Thyroid gland (tissue), 4 donors: ENCODE measurements around the gene KRT74. TPM values are rescaled to one million over a fixed set of nuclear protein-coding genes. Genes with fewer than 3 reads are reported as not detected.

Experiments used
- DNase-seq, 2 donors: peaks; one replicate each; pipeline ENCODE4 v3.0.0-alpha.2; 2019
- H3K27ac ChIP-seq, 3 donors: fragments of 200-600 bp; sonication (generic); 1 replicate in 2 of 3; 2 replicates in 1 of 3; pipeline ENCODE4 v1.5.1; 2016 to 2019; ENCODE audit warnings: mild to moderate bottlenecking in 1 of 3, moderate library complexity in 1 of 3
- H3K27me3 ChIP-seq: fragments of 200-600 bp; sonication (generic); one replicate; pipeline ENCODE4 v1.5.1; 2019
- H3K36me3 ChIP-seq, 2 donors: fragments of 200-600 bp; sonication (generic); one replicate each; pipeline ENCODE4 v1.5.1; 2016 to 2019
- H3K4me1 ChIP-seq, 2 donors: fragments of 200-600 bp; sonication (generic); one replicate each; pipeline ENCODE4 v1.5.1; 2017 to 2019
- H3K4me3 ChIP-seq, 3 donors: fragments of 200-600 bp; sonication (generic); replicated peaks in 1 of 3; 1 replicate in 2 of 3; 2 replicates in 1 of 3; pipeline ENCODE4 v1.5.1; 2016; ENCODE audit warnings: mild to moderate bottlenecking in 1 of 3
- H3K9me3 ChIP-seq: fragments of 200-600 bp; sonication (generic); one replicate; pipeline ENCODE4 v1.5.1; 2017
- CTCF ChIP-seq, 6 experiments: fragments of 200-600 bp in 3 of 6; fragments of 450-650 bp in 3 of 6; sonication (generic) in 3 of 6; IDR thresholded peaks; one replicate each; pipeline ENCODE4 v1.5.1; 2016 to 2019; ENCODE audit warnings: antibody characterized with exemption in 6 of 6, mild to moderate bottlenecking in 2 of 6, inconsistent platforms in 1 of 6, moderate library complexity in 1 of 6
- POLR2A ChIP-seq, 2 donors: fragments of 450-650 bp; IDR thresholded peaks; one replicate each; pipeline ENCODE4 v1.6.1; 2017; ENCODE audit warnings: antibody characterized with exemption in 2 of 2, mild to moderate bottlenecking in 2 of 2, moderate library complexity in 1 of 2
- WGBS, 2 donors: methylation state at CpG; one replicate each; pipeline ENCODE4 v1.1.5; 2017; 5-methylcytosine and 5-hydroxymethylcytosine counted together
- intact Hi-C: fragments of 100-400 bp; cut with DNase I; formaldehyde crosslinking; loops from one replicate; pipeline ENCODE4 v1.15.1; 2023
- total RNA-seq, 4 donors: library from RNA; depleted of rRNA; stranded (reverse); fragments of >200 nt; gene quantifications; one replicate each; pipeline ENCODE4 v1.2.3, GENCODE V29; 2016

KRT74 gene
- total RNA-seq, 4 donors from 2014 or later: not detected

- WGBS, 2 donors: 20 to 48% methylated on average over 7 to 17 of the region's 17 CpGs
- TF ChIP-seq CTCF (IDR thresholded peaks at IDR 0.05) (peak in 5 of 6 experiments; percentile 17 to 28 (median 19)), POLR2A (IDR thresholded peaks at IDR 0.05) (no peak)
- intact Hi-C loops: no loop called here
- Histone ChIP-seq H3K27me3 (no peaks in the 10 kb centered on the region), H3K4me3 (no peak overlapping the region), H3K27ac (no peak overlapping the region), H3K36me3 (no peaks in the 10 kb centered on the region), H3K9me3 (no peaks in the 10 kb centered on the region), H3K4me1 (peaks cover 4 to 12% of the 10 kb centered on the region in 2 donors)
- peak; percentile 57 to 72 for DNase-seq
Observed at GRCh38 chr12:52543985-52544883, 29.4 kb downstream of the KRT74 start.

DNA sequence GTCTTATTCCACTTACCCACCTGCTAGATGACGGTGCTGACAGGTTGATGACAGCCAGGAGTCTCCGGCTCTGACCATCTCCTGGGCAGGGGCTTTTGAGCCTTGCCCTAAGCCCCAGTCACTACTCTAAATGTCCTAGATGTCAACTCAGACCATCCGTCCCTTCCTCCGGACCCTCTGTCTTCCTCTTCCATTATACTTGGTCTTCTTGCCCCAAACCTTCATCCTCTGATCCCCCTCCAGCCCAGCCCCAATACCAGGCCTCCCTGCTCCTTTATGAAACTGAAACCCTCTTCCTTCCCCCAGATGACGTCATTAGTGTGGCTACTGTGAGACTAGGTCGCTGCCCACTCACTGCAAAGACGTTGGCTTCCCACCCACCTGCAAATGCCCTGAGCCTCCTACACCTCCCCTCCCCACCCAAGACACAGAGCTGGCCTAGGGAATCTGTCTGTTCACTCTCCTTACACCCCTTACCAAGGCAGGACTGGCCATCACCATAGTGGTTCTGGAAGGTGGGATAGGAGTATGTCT, 30.8 kb downstream of the KRT74 start:
- no peak overlapping the region for H3K27ac ChIP-seq
- H3K9me3 ChIP-seq: no peaks in the 10 kb centered on the region
- no peak for DNase-seq
- TF ChIP-seq CTCF (IDR thresholded peaks at IDR 0.05): no peak
- no peak for TF ChIP-seq POLR2A (IDR thresholded peaks at IDR 0.05)
- no peak overlapping the region for H3K4me3 ChIP-seq
- H3K36me3 ChIP-seq: no peaks in the 10 kb centered on the region
- peaks cover 4 to 12% of the 10 kb centered on the region in 2 donors for H3K4me1 ChIP-seq
- no peaks in the 10 kb centered on the region for H3K27me3 ChIP-seq
- 85 to 90% methylated on average over 7 of the region's 7 CpGs for WGBS, 2 donors
- intact Hi-C loops: no loop called here

- no peak for TF ChIP-seq POLR2A (IDR thresholded peaks at IDR 0.05)
- no peak for TF ChIP-seq CTCF (IDR thresholded peaks at IDR 0.05)
- no peak for DNase-seq
- intact Hi-C loops: no loop called here
- Histone ChIP-seq H3K4me1 (peaks cover 4 to 12% of the 10 kb centered on the region in 2 donors), H3K27me3 (no peaks in the 10 kb centered on the region), H3K4me3 (no peak overlapping the region), H3K9me3 (no peaks in the 10 kb centered on the region), H3K27ac (no peak overlapping the region), H3K36me3 (no peaks in the 10 kb centered on the region)
Observed at GRCh38 chr12:52542157-52542556, 31.5 kb downstream of the KRT74 start.

- 95 to 96% methylated on average over 5 of the region's 5 CpGs for WGBS, 2 donors
- intact Hi-C loops: no loop called here
- Histone ChIP-seq H3K27ac (no peak overlapping the region), H3K27me3 (no peaks in the 10 kb centered on the region), H3K36me3 (no peaks in the 10 kb centered on the region), H3K4me3 (no peak overlapping the region), H3K4me1 (peaks cover 4 to 12% of the 10 kb centered on the region in 2 donors), H3K9me3 (no peaks in the 10 kb centered on the region)
- no peak for DNase-seq
- TF ChIP-seq POLR2A (IDR thresholded peaks at IDR 0.05): no peak
- no peak for TF ChIP-seq CTCF (IDR thresholded peaks at IDR 0.05)
Observed at GRCh38 chr12:52541709-52542108, 31.9 kb downstream of the KRT74 start.

DNA sequence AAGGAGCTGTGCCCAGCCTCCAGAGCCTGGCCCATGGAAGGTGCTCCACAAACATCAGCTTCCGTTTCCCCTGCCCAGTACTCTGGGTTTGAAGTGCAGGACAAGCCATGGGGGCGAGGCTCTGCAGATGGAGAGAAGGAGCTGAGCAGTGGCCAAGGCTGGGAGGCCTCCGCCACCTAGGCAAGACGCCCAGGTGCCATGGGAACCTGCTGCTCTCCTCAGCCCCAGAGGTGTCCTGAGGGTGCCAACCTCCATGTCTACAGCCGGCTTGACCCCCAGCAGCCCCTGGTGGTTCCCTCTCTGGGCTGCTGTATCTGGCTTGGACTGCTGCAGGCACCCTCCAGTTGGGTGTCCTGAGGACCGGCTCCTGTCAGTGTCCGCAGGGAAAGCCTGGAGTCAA, 33.1 kb downstream of the KRT74 start:
- H3K4me3 ChIP-seq: no peak overlapping the region
- H3K27me3 ChIP-seq: no peaks in the 10 kb centered on the region
- 90 to 97% methylated on average over 4 to 5 of the region's 7 CpGs for WGBS, 2 donors
- no peaks in the 10 kb centered on the region for H3K9me3 ChIP-seq
- H3K4me1 ChIP-seq: peaks cover 4 to 12% of the 10 kb centered on the region in 2 donors
- no peak for TF ChIP-seq POLR2A (IDR thresholded peaks at IDR 0.05)
- TF ChIP-seq CTCF (IDR thresholded peaks at IDR 0.05): no peak
- no peak overlapping the region for H3K27ac ChIP-seq
- no peaks in the 10 kb centered on the region for H3K36me3 ChIP-seq
- intact Hi-C loops: no loop called here
- DNase-seq: no peak
